CD14-positive monocyte (primary cell): ENCODE results near the gene KLF6. TPM values are rescaled to one million over a fixed set of nuclear protein-coding genes. Genes with fewer than 3 reads are reported as not detected.
A peak's percentile ranks its signal among the peaks of the same experiment; 100 is the strongest.

Source experiments
- DNase-seq, 3 donors: peaks; one replicate each; pipeline ENCODE4 v3.0.0-alpha.2; 2011 to 2022
- H2AFZ ChIP-seq: 2 replicates; pipeline ENCODE4 v1.6.0; 2012; ENCODE audit warnings: mild to moderate bottlenecking, low read depth, low read length, inconsistent platforms; ENCODE audit not compliant: insufficient read depth, poor library complexity, severe bottlenecking
- H3K27ac ChIP-seq, 2 donors: 1 replicate in 1 of 2; 2 replicates in 1 of 2; pipeline ENCODE4 v1.5.1; 2012 to 2013; ENCODE audit warnings: low read length in 2 of 2, control low read depth in 1 of 2, inconsistent platforms in 1 of 2, low read depth in 1 of 2, mild to moderate bottlenecking in 1 of 2
- H3K27me3 ChIP-seq, 2 donors: one replicate each; pipeline versions ENCODE4 v1.6.0 to v1.6.1; 2011 to 2013; ENCODE audit warnings: low read length in 2 of 2; ENCODE audit not compliant: control insufficient read depth in 2 of 2, insufficient read depth in 2 of 2
- H3K36me3 ChIP-seq, 2 donors: replicated peaks in 1 of 2; 1 replicate in 1 of 2; 2 replicates in 1 of 2; pipeline versions ENCODE4 v1.5.1 to v1.6.1; 2012 to 2013; ENCODE audit warnings: low read length in 2 of 2, control low read depth in 1 of 2, inconsistent platforms in 1 of 2, mild to moderate bottlenecking in 1 of 2; ENCODE audit not compliant: insufficient read depth in 2 of 2, control insufficient read depth in 1 of 2
- H3K4me1 ChIP-seq, 2 donors: 1 replicate in 1 of 2; 2 replicates in 1 of 2; pipeline versions ENCODE4 v1.5.1 to v1.6.1; 2012 to 2013; ENCODE audit warnings: low read length in 2 of 2, control low read depth in 1 of 2, inconsistent platforms in 1 of 2, mild to moderate bottlenecking in 1 of 2, moderate library complexity in 1 of 2; ENCODE audit not compliant: insufficient read depth in 2 of 2, control insufficient read depth in 1 of 2
- H3K4me2 ChIP-seq: replicated peaks from 2 replicates; pipeline ENCODE3; 2012; ENCODE audit warnings: low read length, moderate library complexity, mild to moderate bottlenecking; ENCODE audit not compliant: poor library complexity, severe bottlenecking; ENCODE audit errors: extremely low read depth
- H3K4me3 ChIP-seq, 3 experiments: fragments of 200-600 bp in 1 of 3; sonication (generic) in 1 of 3; replicated peaks in 1 of 3; 1 replicate in 2 of 3; 2 replicates in 1 of 3; pipeline ENCODE4 v1.5.1; 2011 to 2013; ENCODE audit warnings: low read length in 3 of 3, mild to moderate bottlenecking in 3 of 3, control low read depth in 2 of 3, low read depth in 2 of 3, inconsistent platforms in 1 of 3, moderate library complexity in 1 of 3
- H3K79me2 ChIP-seq: 2 replicates; pipeline ENCODE4 v1.6.0; 2012; ENCODE audit warnings: mild to moderate bottlenecking, control low read depth, inconsistent platforms, low read length, moderate library complexity; ENCODE audit not compliant: insufficient read depth
- H3K9ac ChIP-seq: 2 replicates; pipeline ENCODE4 v1.6.0; 2017; ENCODE audit warnings: low read length, mild to moderate bottlenecking; ENCODE audit not compliant: insufficient read depth, poor library complexity, severe bottlenecking
- H3K9me3 ChIP-seq, 2 donors: replicated peaks in 1 of 2; 1 replicate in 1 of 2; 2 replicates in 1 of 2; pipeline versions ENCODE4 v1.5.1 to v1.6.1; 2012 to 2013; ENCODE audit warnings: low read length in 2 of 2, control low read depth in 1 of 2; ENCODE audit not compliant: control insufficient read depth in 1 of 2, insufficient read depth in 1 of 2
- H4K20me1 ChIP-seq: 2 replicates; pipeline ENCODE4 v1.6.0; 2012; ENCODE audit warnings: mild to moderate bottlenecking, low read length, control low read depth, moderate library complexity; ENCODE audit not compliant: insufficient read depth
- H3K27ac Mint-ChIP-seq, 7 donors: one replicate each; pipeline ENCODE4 v1.8.0; 2020; ENCODE audit warnings: mild to moderate bottlenecking in 7 of 7, mixed read lengths in 7 of 7, moderate library complexity in 6 of 7, inconsistent platforms in 2 of 7
- H3K27me3 Mint-ChIP-seq, 3 donors: one replicate each; pipeline ENCODE4 v1.8.0; 2021 to 2022; ENCODE audit warnings: low read depth in 3 of 3, mild to moderate bottlenecking in 3 of 3, mixed read lengths in 3 of 3, moderate library complexity in 3 of 3, inconsistent platforms in 1 of 3
- H3K36me3 Mint-ChIP-seq, 2 donors: one replicate each; pipeline ENCODE4 v1.8.0; 2020; ENCODE audit warnings: mixed read lengths in 2 of 2, inconsistent platforms in 1 of 2, mild to moderate bottlenecking in 1 of 2
- H3K4me1 Mint-ChIP-seq: one replicate; pipeline ENCODE4 v1.8.0; 2020; ENCODE audit warnings: mild to moderate bottlenecking, mixed read lengths
- H3K4me3 Mint-ChIP-seq, 2 donors: one replicate each; pipeline ENCODE4 v1.8.0; 2020; ENCODE audit warnings: mild to moderate bottlenecking in 2 of 2, mixed read lengths in 2 of 2, moderate library complexity in 1 of 2
- H3K9me3 Mint-ChIP-seq, 7 donors: one replicate each; pipeline ENCODE4 v1.8.0; 2020 to 2022; ENCODE audit warnings: mixed read lengths in 7 of 7, mild to moderate bottlenecking in 6 of 7, moderate library complexity in 6 of 7, inconsistent platforms in 2 of 7
- CTCF ChIP-seq: fragments of 200-600 bp; IDR thresholded peaks from one replicate; pipeline ENCODE4 v1.8.0; 2022; ENCODE audit warnings: antibody characterized with exemption, mild to moderate bottlenecking
- WGBS: methylation state at CpG from one replicate; pipeline ENCODE4 v1.1.5; 2013; ENCODE audit warnings: missing lambda C conversion rate; ENCODE audit not compliant: insufficient coverage; 5-methylcytosine and 5-hydroxymethylcytosine counted together
- intact Hi-C, 2 donors: fragments of 100-400 bp; cut with micrococcal nuclease; formaldehyde crosslinking; loops; one replicate each; pipeline versions ENCODE4 v1.15.0 to v1.15.1; 2023
- polyA plus RNA-seq, 3 donors: library from polyadenylated mRNA; depleted of rRNA in 1 of 3; unstranded in 2 of 3; stranded (reverse) in 1 of 3; fragments of 300-500 nt in 2 of 3; fragments of >200 nt in 1 of 3; fragmentation: Illumina TruSeq in 2 of 3; gene quantifications; 1 replicate in 2 of 3; 2 replicates in 1 of 3; pipeline ENCODE4 v1.2.3, GENCODE V29; 2012 to 2021

KLF6 gene
- polyA plus RNA-seq, 3 donors = 436 to 510 (median 499) TPM

GRCh38 chr10:3789621-3790020 is 4.6 kb upstream of the KLF6 start:
- Mint-ChIP-seq H3K4me1 (peaks cover 15% of the 10 kb centered on the region), H3K4me3 (no peak overlapping the region), H3K27ac (peak overlapping the region in 1 of 7 donors; percentile 59), H3K27me3 (peaks cover 1 to 5% (median 4%) of the 10 kb centered on the region in 3 donors), H3K9me3 (peaks cover 4 to 14% (median 7%) of the 10 kb centered on the region in 7 donors), H3K36me3 (peaks cover 6 to 7% of the 10 kb centered on the region in 2 donors)
- Histone ChIP-seq H3K9ac (no peak overlapping the region), H3K36me3 (no peaks in the 10 kb centered on the region), H3K27ac (no peak overlapping the region), H2AFZ (no peak overlapping the region), H3K27me3 (no peaks in the 10 kb centered on the region), H3K79me2 (peaks cover 12% of the 10 kb centered on the region), H4K20me1 (peaks cover 3% of the 10 kb centered on the region), H3K9me3 (peaks cover 0 to 3% of the 10 kb centered on the region in 2 donors), H3K4me3 (no peak overlapping the region), H3K4me2 (no peak overlapping the region), H3K4me1 (peaks cover 11 to 12% of the 10 kb centered on the region in 2 donors)
- no peak for DNase-seq
- 100% methylated on average over 1 of the region's 2 CpGs for WGBS
- intact Hi-C loops = loop anchor here (5.0 to 10.0 kb wide), 3 partner anchors 88 to 865 kb away; no protein-coding TSS in a partner anchor
- TF ChIP-seq CTCF = no peak

- H3K27me3 ChIP-seq = no peaks in the 10 kb centered on the region
- 95% methylated on average over 9 of the region's 9 CpGs for WGBS
- intact Hi-C loops = loop anchor here (2.0 to 10.0 kb wide), 4 partner anchors 17 to 867 kb away; no protein-coding TSS in a partner anchor
- peaks cover 20% of the 10 kb centered on the region for H4K20me1 ChIP-seq
- H2AFZ ChIP-seq = no peak overlapping the region
- H3K9me3 ChIP-seq = no peaks in the 10 kb centered on the region
- no peak overlapping the region for H3K4me3 ChIP-seq
- H3K27me3 Mint-ChIP-seq = peaks cover 1 to 8% (median 7%) of the 10 kb centered on the region in 3 donors
- H3K4me1 Mint-ChIP-seq = peaks cover 14% of the 10 kb centered on the region
- no peak overlapping the region for H3K27ac ChIP-seq
- H3K79me2 ChIP-seq = peaks cover 30% of the 10 kb centered on the region
- no peak overlapping the region for H3K4me2 ChIP-seq
- H3K36me3 ChIP-seq = no peaks in the 10 kb centered on the region
- H3K27ac Mint-ChIP-seq = peak overlapping the region in 4 of 7 donors; percentile 43 to 83 (median 56)
- H3K4me3 Mint-ChIP-seq = no peak overlapping the region
- no peak overlapping the region for H3K9ac ChIP-seq
- peaks cover 16 to 23% of the 10 kb centered on the region in 2 donors for H3K36me3 Mint-ChIP-seq
- H3K9me3 Mint-ChIP-seq = peaks cover 4 to 18% (median 7%) of the 10 kb centered on the region in 7 donors
- DNase-seq = no peak
- peaks cover 11% of the 10 kb centered on the region in 2 donors for H3K4me1 ChIP-seq
- TF ChIP-seq CTCF = no peak
Observed at GRCh38 chr10:3787816-3788215, 2.8 kb upstream of the KLF6 start.
